Neutrophil (primary cell): ENCODE measurements around the gene BACE1.
"Not testable (repeated sequence)": the region's sequence is repeated elsewhere in the genome, so short reads cannot be mapped to it uniquely, and the experiment has no call there.

Source experiments
- H3K27ac ChIP-seq: fragments of 200-600 bp; sonication (generic); 2 replicates; pipeline ENCODE4 v1.5.1; 2016; ENCODE audit warnings: mild to moderate bottlenecking, moderate library complexity
- H3K27me3 ChIP-seq: fragments of 200-600 bp; sonication (generic); 2 replicates; pipeline ENCODE4 v1.6.0; 2016; ENCODE audit warnings: mild to moderate bottlenecking
- H3K36me3 ChIP-seq: fragments of 200-600 bp; sonication (generic); 2 replicates; pipeline ENCODE4 v1.5.1; 2017
- H3K4me1 ChIP-seq, 2 experiments: fragments of 200-600 bp in 1 of 2; sonication (generic) in 1 of 2; 1 replicate in 1 of 2; 2 replicates in 1 of 2; pipeline versions ENCODE4 v1.5.1 to v1.6.1; 2013 to 2016; ENCODE audit warnings: low read depth in 1 of 2, low read length in 1 of 2, mild to moderate bottlenecking in 1 of 2, moderate library complexity in 1 of 2; ENCODE audit not compliant: control insufficient read depth in 1 of 2, insufficient read depth in 1 of 2
- H3K4me3 ChIP-seq, 2 experiments: fragments of 200-600 bp in 1 of 2; sonication (generic) in 1 of 2; 1 replicate in 1 of 2; 2 replicates in 1 of 2; pipeline ENCODE4 v1.5.1; 2013 to 2016; ENCODE audit warnings: low read depth in 1 of 2, low read length in 1 of 2, mild to moderate bottlenecking in 1 of 2, moderate library complexity in 1 of 2
- H3K9me3 ChIP-seq: fragments of 200-600 bp; sonication (generic); 2 replicates; pipeline ENCODE4 v1.5.1; 2016
- TF ChIP-seq, protein P1 (sequence below): fragments of 200-600 bp; sonication (generic); IDR thresholded peaks from 2 replicates; pipeline ENCODE4 v1.5.1; 2016; ENCODE audit warnings: antibody characterized with exemption

Gene BACE1

GRCh38 chr11:117328375-117329010, 12.4 kb upstream of the BACE1 start:
- Histone ChIP-seq H3K9me3 (no peaks in the 10 kb centered on the region), H3K27me3 (peaks cover 7% of the 10 kb centered on the region), H3K4me3 (peak overlapping the region; percentile 67 to 91), H3K27ac (peak overlapping the region; percentile 89), H3K4me1 (peaks cover 10 to 13% of the 10 kb centered on the region in 2 experiments), H3K36me3 (no peaks in the 10 kb centered on the region)
- TF ChIP-seq, protein P1, sequence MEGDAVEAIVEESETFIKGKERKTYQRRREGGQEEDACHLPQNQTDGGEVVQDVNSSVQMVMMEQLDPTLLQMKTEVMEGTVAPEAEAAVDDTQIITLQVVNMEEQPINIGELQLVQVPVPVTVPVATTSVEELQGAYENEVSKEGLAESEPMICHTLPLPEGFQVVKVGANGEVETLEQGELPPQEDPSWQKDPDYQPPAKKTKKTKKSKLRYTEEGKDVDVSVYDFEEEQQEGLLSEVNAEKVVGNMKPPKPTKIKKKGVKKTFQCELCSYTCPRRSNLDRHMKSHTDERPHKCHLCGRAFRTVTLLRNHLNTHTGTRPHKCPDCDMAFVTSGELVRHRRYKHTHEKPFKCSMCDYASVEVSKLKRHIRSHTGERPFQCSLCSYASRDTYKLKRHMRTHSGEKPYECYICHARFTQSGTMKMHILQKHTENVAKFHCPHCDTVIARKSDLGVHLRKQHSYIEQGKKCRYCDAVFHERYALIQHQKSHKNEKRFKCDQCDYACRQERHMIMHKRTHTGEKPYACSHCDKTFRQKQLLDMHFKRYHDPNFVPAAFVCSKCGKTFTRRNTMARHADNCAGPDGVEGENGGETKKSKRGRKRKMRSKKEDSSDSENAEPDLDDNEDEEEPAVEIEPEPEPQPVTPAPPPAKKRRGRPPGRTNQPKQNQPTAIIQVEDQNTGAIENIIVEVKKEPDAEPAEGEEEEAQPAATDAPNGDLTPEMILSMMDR: no peak

- TF ChIP-seq, protein P1: peak; percentile 20
- H3K9me3 ChIP-seq: no peaks in the 10 kb centered on the region
- H3K27me3 ChIP-seq: peaks cover 7% of the 10 kb centered on the region
- H3K36me3 ChIP-seq: no peaks in the 10 kb centered on the region
- H3K4me1 ChIP-seq: peaks cover 10 to 13% of the 10 kb centered on the region in 2 experiments
- H3K27ac ChIP-seq: peak within 1 kb of the TSS; percentile 89
- H3K4me3 ChIP-seq: peak within 1 kb of the TSS; percentile 67 to 91
Measured at GRCh38 chr11:117327567-117328374, 11.7 kb upstream of the BACE1 start, which contains the start of gene CEP164. TSS of gene CEP164 (plus strand) at chr11:117327854. CDS start at chr11:117338587, 10,733 bp downstream.

DNA sequence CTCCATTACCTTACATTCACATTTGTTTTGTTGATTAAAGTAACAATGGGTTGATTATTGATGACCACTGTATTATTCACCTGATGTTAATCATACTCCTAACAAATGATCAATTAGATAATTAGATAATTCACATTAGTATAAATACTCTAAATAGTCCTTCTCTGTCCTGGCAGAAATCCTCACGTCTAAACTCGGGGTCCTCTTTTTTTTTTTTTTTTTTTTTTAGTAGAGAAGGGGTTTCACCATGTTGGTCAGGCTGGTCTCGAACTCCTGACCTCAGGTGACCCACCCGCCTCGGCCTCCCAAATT, 11.2 kb upstream of the BACE1 start:
- not testable (repeated sequence) for H3K27me3 ChIP-seq, H3K9me3 ChIP-seq, H3K36me3 ChIP-seq
- peaks cover 10 to 13% of the 10 kb centered on the region in 2 experiments for H3K4me1 ChIP-seq
- H3K4me3 ChIP-seq: peak overlapping the region; percentile 67 to 91
- peak overlapping the region; percentile 89 for H3K27ac ChIP-seq

- H3K4me1 ChIP-seq: peaks cover 20 to 22% of the 10 kb centered on the region in 2 experiments
- TF ChIP-seq, protein P1: no peak
- no peaks in the 10 kb centered on the region for H3K36me3 ChIP-seq
- H3K4me3 ChIP-seq: no peak overlapping the region
- H3K9me3 ChIP-seq: no peaks in the 10 kb centered on the region
- peaks cover 31% of the 10 kb centered on the region for H3K27me3 ChIP-seq
- no peak overlapping the region for H3K27ac ChIP-seq
Measured at GRCh38 chr11:117319214-117319840, 3.3 kb upstream of the BACE1 start.

- Histone ChIP-seq H3K4me3 (no peak overlapping the region), H3K27ac (no peak overlapping the region), H3K9me3 (no peaks in the 10 kb centered on the region), H3K27me3 (peaks cover 31% of the 10 kb centered on the region), H3K36me3 (no peaks in the 10 kb centered on the region), H3K4me1 (peaks cover 26 to 28% of the 10 kb centered on the region in 2 experiments)
- TF ChIP-seq, protein P1: no peak
Measured at GRCh38 chr11:117318738-117319137, 2.7 kb upstream of the BACE1 start.
